ENCODE results near the gene MATN1.

- TF ChIP-seq ZBTB33 (IDR thresholded peaks at IDR 0.05), result no peak
- no peak for TF ChIP-seq CTCF (IDR thresholded peaks at IDR 0.05; ENCODE audit: low read depth, low read length, missing input control)
- no peak for TF ChIP-seq RAD21 (IDR thresholded peaks at IDR 0.05)
- TF ChIP-seq ATF3 (IDR thresholded peaks at IDR 0.05), result no peak
- no peak for TF ChIP-seq TAF1 (conservative IDR thresholded peaks at IDR 0.05)
- TF ChIP-seq GABPA (IDR thresholded peaks at IDR 0.05 in 1 of 2, conservative IDR thresholded peaks at IDR 0.05 in 1 of 2), result no peak
- TF ChIP-seq HNF4G (IDR thresholded peaks at IDR 0.05), result no peak
- no peak for TF ChIP-seq EGR1 (IDR thresholded peaks at IDR 0.05; ENCODE audit: low read depth in 2 of 2)
- no peak for TF ChIP-seq MAX (IDR thresholded peaks at IDR 0.05)
- no peak for TF ChIP-seq NR2F2 (IDR thresholded peaks at IDR 0.05)
- TF ChIP-seq YY1 (IDR thresholded peaks at IDR 0.05), result no peak
- TF ChIP-seq REST (IDR thresholded peaks at IDR 0.05), result no peak
- TF ChIP-seq HNF4A (conservative IDR thresholded peaks at IDR 0.05), result no peak
- no peak for TF ChIP-seq JUND (IDR thresholded peaks at IDR 0.05)
Measured at GRCh38 chr1:30761381-30762151, 38.2 kb upstream of the MATN1 start.
